ELR (cell line): Measurements from ENCODE around the gene ATP10B.
"Not testable (repeated sequence)": the region's sequence is repeated elsewhere in the genome, so short reads cannot be mapped to it uniquely, and the experiment has no call there.

Experiments
- DNase-seq: peaks from one replicate; pipeline ENCODE4 v3.0.0-alpha.2; 2015; ENCODE audit warnings: low read depth

ATP10B gene

DNA sequence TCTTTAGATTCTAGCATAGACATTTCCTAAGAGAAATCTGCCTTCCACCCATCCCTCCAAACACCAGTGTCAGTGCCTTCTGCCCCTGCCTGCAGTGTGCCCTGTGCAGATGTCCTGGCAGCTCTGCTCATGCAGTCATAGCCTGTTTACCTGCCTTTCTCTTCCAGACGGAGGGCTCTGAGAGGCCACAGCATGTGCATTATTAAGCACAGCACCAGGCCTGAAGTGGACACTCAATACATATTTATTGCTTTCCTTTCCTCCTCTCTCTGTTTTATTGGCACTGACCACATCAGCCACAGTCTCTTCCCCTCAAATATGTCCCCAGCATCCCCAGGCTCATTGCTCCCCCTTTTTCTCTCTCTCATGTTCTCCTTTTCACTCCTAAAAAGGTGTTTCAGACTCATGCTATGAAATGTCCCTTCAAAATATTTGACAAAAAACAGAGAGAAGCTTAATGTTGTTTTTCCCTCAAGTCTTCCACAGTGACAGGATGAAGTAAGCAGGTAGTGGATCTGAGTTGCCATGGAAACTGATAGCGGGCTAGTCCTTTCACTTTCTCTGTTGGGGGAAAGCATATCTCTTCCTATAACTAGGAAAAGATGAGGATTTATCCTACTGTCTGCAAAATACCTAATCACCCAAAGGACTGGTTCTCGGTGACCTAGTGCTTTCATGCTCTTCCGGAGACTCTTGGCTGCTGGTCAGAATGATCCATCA is 100.9 kb downstream of the ATP10B start:
- DNase-seq: no peak

DNA sequence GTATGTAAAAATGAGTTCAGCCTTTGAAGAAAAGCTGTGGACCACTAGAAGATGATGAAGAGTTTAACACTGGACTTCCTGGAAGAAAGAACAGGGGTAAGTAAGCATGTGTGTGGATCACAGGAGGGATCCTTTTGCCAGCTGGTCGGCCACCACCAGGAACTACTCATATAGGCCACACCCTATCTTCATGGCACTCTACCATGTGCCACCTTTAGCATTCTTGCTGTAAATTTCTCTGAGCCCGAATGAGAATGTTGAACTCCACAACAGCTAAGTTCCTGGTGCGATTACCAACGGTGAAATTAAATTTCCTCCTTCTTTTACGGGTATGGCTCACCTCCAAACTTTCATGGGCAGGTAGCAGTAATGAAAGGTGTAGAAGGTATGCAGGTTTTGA is 102.3 kb downstream of the ATP10B start:
- DNase-seq: no peak

DNA sequence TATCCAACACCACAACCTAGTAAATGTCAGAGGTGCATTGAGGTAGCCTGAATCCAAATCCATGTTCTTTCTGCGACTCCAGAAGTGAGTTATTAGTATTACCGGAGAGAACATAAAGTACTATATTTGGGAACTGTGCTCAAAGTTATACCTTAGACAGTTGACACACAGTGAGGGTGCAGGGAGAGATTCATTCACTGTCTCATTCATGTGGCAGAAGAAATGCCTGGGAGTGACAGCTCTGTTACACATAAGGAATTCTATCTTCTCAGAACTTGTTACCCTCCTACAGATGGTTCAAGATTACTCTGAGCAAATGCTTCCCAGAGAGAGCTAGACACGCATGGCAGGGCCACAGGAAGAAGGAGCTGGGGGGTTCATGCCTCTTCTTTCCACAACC is 103.0 kb downstream of the ATP10B start:
- no peak for DNase-seq

DNA sequence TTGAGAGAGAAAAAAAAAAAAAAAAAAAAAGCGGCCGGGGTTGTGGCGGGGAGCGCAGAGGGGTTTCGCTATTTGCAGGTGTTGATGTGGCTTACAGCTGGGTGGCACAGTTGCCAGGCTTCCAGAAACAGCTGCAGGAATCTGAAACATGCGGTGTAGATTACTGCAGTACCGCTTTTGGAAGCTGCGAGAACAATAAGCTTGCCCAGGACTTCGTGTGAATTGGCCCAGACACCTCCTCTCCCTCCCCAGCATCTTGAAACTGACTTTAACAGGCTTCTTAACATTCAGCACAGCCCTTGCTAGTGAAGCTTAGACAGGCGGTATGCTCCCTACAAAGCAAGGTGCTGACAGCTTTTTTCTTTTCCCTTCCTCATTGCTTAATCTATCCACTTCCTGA is 104.0 kb downstream of the ATP10B start:
- DNase-seq: no peak

DNA sequence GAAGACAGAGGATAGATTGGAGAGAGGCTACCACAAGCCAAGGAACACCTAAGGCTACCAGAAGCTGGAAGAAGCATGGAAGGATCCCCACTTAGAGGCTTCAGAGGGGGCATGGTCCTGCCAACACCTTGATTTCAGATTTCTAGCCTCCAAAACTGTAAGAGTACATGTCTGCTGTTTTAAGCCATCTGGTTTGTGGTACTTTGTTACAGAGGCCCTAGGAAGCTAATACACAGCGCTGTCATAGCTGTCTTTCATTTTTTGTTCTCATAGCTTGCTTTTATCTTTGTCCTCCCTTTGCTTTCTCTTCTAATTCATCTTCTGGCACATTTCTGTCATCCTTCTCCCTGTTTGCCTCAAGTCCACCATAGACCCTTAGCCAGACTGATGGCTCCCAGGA is 104.5 kb downstream of the ATP10B start:
- no peak for DNase-seq

DNA sequence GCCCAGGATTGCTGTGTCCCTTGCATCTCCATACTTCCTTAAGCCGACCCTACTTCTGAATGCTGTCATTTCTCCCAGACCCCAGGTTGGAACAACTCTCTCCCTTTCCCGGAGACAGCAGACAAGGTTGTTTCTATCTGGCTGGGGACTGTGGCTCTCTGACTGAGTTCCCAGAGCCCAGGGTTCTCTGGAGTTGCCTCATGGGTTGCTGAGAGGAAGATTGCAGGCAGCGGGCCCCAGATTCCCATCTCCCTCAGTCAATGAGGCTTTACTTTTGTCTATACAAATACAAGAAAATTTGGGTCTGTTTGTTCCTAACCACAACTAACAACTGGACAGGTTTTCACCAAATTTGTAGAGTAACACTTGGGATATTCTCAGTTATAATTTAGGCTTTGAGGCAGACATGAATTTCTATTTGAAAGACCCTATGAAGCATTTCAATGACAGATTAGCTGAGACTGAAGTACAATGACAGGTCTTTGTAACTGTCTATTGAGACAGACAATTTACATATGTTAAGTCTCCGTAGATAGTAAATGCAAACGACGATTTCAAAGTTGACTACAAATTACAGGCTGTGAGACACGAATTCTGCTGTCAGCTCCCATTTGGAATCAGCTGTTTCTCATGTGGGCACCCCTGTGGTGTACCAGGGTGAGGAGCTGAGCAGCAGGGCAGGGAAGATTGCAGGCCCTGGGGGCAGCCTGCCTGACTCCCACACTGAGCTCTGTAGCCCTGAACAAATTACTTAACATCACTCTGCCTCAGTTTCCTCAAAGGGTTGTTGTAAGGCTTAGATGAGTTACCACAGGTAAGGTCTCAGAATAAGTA is 107.5 kb downstream of the ATP10B start:
- DNase-seq: no peak

DNA sequence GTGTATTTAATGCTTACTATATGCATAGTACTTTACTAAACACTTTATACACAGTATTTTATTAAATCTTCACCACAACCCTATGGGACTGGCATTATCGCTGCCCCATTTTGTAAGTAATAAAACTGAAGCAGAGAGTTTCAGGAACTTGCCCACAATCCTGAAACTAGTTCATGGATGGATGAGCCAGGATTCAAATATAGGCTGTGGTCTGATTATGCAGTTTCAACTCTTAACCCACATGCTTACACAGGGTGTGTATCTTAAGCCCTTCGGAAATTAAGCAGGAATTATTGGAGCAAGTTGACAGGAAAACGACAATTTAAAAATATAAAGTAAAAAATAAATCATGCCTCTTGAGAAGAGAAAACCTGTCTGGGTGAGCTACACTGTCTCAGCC is 109.0 kb downstream of the ATP10B start:
- no peak for DNase-seq

DNA sequence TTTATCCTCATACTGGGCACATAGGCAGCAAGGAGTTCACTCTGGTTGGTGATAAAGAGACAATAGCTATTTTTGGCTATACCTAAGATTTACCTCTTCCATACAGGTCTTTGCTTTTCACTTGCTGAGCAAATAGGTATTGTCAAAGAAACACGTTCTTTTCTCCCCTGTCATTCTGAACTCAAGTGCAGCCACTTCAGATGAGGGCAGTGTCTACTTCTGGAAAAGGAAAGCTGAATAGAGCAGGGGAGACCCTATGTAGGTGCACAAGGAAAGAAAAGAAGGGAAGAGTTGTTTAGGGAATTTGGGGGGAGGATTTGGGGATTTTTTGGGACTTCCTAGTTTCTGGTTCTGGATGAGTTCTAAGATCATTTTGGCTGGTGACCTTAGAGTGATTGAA is 109.6 kb downstream of the ATP10B start:
- no peak for DNase-seq

DNA sequence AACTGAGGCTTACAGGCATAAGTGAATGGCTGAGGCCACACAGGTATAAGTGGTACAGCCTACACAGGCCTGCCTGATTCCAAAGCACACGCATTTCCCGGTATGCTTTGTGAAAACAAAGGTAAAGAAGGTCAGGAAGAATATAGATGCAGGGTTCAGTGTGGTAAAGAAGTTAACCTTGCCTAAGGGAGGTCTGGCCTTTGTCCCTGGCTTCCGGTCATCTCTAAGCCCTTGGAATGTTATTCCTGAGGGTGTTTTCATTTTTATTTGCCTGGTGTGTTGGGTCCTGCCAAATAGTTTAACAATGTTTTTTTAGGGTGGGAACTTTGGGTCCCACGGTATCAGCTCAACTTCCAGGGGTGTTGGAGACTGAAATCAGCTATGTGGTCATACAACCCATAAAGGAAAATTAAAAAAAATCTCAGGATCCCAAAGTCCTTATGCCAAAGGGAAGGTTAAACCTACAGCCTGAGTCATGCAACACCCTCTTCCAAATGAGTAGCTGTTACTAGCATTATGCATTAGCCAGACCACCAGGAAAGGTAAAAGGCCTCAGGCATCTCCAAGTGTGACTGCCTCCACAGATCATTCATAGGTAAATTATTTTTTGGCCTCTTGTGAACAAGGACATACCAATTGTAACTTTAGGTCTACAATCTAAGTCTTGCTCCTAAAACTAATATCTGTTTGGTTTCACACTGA is 124.6 kb downstream of the ATP10B start:
- no peak for DNase-seq

DNA sequence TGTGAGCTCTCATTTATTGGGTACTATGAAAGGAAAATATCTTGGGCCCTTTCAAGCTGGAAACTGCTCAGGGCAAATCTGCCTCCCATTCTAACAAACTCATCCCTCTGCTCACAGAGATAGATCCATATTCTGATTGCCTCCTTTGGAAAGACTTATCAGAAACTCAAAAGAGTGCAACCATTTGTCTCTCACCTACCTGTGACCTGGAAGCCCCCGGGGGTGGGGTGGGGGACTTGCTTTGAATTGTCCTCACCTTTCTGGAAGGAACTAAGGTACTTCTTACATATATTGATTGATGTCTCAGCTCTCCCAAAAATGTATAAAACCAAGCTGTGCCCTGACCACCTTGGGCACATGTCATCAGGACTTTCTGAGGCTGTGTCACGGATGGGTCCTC is 125.3 kb downstream of the ATP10B start:
- no peak for DNase-seq

DNA sequence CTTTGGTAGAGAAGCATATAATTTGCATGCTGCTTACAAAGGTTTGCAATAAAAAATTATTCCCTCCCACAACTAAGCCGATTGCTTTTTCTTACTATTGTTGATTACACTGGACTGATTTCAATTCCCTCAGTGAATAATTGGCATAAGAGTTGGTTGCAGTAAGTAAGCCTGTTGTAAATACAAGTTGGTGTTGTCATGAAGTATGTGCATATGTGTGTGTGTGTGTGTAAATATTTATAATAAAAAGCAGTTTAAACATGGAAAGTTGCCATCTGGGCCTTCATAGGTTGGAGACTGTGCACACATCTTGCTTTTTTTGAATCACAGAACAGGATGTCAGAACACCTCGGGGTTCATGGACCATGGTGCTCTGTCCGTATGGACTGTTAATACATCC is 131.2 kb downstream of the ATP10B start:
- no peak for DNase-seq

DNA sequence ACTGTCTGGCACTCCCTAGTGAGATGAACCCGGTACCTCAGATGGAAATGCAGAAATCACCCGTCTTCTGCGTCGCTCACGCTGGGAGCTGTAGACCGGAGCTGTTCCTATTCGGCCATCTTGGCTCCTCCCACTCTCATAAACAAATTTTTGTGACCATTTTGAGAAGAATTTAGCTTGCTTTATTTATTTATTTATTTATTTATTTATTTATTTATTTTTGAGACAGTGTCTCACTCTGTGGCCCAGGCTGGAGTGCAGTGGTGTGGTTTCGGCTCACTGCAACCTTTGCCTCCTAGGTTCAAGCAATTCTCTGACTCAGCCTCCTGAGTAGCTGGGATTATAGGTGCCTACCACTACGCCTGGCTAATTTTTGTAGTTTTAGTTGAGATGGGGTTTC is 136.5 kb downstream of the ATP10B start:
- DNase-seq: not testable (repeated sequence)

DNA sequence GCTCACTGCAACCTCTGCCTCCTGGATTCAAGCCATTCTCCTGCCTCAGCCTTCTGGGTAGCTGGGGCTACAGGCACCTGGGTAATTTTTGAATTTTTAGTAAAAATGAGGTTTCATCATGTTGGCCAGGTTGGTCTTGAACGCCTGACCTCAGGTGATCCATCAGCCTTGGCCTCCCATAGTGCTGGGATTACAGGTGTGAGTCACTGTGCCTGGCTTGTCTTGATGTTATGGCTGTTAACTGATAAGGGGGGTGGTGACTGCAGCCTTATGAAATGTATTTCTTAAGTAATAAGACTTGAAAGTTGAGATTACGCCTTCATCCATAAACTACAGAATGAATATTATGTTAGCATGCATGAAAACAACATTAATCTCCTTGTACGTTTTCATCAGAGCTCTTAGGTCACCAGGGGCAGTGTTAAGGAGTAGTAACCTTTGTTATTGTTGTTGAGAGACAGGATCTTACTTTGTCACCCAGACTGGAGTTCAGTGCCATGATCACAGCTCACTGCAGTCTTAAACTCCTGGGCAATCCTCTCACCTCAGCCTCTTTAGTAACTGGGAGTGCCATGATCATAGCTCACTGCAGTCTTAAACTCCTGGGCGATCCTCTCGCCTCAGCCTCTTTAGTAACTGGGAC is 148.3 kb downstream of the ATP10B start:
- no peak for DNase-seq

DNA sequence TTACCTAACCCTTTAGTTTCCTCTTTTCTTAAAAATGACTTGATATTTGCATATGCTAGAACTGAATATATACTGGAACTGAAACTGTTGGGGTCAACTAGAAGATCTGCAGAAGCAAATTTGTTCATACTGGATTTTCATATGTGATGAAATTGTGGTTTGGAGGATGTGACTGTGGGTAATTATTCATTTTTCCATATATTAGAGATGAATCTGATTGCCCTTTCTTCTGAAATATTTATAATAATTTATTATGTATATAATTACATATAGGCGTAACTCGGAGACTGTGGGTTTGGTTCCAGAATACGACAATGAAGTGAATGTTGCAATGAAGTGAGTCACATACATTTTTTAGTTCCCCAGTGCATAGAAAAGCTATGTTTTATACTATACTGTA is 149.1 kb downstream of the ATP10B start:
- DNase-seq: no peak

DNA sequence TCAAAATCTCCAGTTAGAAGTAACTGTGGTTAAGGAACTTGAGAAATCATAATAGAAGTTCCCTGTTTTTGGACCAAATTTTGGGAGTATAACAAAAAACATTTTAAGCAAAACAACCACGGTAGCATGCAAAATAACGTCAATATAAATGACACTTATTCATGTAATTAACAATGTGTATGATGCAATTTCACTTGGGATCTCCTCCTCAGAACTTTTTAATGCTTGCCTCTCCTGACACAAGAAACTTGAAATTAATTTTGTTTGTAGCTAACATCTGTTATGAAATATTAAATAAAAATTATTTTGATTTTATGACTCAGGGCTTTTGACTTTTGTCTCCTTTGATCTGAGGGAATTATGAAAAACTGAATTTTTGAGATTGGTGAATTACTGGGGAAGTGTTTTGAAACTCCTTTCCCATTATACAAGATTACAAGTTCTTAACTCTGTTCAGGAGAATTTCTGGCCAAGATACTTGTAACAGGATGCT is 149.7 kb downstream of the ATP10B start:
- no peak for DNase-seq

DNA sequence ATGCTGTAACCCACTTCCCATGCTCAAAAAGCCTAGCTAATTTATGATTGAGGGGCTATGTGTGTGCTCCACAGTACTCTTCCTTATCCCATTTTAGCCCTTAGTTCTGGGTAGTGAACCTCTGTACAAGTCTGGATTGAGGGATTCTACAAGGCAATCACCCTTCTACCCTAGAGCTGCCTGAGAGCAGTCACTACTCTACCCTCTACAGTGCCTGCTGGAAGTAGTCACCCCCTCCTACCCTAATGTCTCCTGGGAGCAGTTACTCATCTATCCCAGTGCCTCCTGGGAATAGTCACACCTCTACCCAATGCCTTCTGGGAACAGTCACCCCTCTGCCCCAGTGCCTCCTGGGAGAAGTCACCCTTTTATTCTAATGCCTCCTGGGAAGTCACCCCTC is 150.6 kb downstream of the ATP10B start:
- DNase-seq: no peak

DNA sequence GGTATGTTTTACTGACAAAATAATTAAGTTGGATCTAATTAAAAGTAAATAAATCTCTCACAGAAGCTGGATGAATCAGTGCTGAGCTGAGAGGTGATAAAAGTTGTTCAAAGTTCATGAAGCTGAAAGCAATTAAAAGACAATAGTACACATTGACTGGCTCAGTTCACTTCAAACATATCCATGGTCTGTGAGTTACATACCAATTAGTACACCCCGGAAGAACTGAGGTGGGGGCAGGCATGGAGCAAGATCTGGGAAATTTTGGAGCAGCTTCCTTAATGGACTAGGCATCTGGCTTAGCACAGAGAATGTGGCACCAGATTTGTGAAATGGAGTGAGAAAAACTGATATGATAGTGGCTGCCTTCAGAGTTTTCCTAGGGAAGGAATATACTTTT is 152.7 kb downstream of the ATP10B start:
- DNase-seq: no peak

DNA sequence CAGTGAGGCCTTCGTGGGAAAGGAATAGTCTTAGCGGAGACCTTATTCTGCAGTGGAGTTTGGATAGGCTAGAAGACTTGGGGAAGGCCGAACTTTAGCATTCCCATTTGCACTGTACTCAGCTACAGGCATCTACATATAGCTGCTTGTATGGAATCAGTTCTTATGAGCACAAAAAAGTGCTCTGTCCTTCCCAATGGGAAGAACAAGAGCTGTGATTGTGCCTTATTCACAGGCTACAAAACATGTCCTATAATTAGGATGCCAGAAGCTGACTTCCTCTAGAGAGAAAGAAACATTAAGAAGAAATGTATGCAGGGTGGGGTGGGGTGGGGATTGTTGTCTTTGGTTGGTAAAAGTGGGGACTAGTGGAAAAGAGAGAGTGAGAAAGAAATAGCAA is 154.7 kb downstream of the ATP10B start:
- no peak for DNase-seq

DNA sequence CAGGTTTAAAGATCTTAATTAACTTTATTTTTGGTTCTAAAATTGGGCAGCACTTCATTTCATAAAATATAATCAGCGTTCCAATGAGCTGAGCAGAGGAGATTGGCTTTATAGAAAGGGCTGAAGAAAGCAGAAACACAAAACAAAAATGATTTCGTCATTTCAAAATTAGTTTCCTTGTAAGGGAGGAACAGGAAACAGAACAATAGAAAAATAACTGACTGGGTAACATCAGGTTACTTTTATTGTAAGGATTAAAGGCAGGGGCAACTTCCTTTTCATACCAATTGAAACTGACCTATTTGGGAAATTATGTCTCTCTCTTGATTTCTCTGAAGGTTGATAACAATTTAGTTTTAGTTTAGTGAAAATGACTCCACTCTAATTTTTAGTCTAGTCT is 157.1 kb downstream of the ATP10B start:
- DNase-seq: no peak

DNA sequence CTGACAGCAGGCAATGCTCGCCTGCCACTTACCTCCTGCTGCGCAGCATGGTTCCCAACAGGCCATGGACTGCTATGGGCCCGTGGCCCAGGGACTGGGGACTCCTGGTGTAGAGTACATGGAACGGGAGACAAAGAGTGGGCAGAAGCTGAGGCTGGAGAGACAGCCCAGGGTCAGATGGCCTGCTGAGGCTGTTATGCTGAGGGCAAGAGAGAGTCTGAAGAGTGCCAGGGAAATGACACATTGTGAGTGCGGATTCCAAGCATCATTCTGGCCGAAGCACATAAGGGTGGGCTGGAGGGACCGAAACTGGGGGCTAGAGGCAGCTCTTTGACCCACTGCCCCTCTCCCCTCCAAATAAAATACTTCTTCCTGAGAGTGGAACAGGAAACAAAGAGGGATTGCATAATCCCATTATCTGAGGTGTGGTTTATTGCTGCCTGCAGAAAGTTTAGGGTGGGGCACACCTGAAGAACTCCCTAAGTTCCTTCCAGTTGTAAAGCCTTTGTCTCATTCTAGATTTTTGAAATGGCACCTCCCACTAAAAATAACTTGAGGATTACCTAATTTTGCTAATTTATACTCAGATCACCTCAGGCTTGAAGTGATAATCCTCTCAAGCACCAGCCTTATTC is 158.1 kb downstream of the ATP10B start:
- no peak for DNase-seq

DNA sequence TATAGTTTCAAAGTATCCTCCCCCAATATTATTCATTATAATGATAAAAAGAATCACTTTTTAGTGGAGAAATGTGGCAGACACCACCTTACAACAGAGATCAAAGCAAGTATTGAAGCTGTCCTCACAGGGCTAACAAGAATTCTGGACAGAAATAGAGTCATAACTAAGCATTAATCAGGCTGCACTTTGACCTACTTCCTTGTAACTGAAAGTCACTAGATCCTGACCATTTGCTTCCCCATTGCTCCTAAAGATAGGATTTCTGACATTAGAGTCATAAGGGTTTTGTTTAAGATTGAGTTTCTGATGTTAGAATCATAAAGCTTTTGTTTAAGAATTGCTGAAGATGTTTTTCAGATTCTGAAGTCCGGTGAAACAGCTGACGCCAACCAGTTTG is 159.7 kb downstream of the ATP10B start:
- DNase-seq: no peak

DNA sequence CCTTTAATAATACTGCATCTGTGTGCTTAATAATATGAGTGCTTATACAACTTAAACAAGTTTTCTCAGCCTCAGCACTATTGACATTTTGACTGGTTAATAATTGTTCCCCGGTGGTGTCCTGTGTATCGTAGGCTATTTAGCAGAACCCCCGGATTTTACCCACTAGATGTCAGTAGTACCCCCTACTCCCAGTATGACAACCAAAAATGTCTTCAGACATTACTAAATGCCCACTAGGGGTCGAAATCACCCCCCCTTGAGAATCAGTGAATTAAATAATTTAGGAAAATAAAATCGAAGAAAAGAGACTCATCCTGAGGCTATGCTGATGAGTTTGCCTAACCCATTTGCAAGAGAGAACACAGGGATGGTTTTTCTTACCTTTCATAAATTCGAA is 166.3 kb downstream of the ATP10B start:
- peak; percentile 12 for DNase-seq
